GM12874 (cell line): ENCODE measurements around the gene KLHL42.

Experiments
- TF ChIP-seq, protein P1 (sequence below): IDR thresholded peaks from 2 replicates; pipeline ENCODE4 v1.5.1; 2011; ENCODE audit warnings: low read depth, mild to moderate bottlenecking, control low read depth, low read length, moderate library complexity; ENCODE audit not compliant: insufficient read depth

KLHL42 gene

DNA sequence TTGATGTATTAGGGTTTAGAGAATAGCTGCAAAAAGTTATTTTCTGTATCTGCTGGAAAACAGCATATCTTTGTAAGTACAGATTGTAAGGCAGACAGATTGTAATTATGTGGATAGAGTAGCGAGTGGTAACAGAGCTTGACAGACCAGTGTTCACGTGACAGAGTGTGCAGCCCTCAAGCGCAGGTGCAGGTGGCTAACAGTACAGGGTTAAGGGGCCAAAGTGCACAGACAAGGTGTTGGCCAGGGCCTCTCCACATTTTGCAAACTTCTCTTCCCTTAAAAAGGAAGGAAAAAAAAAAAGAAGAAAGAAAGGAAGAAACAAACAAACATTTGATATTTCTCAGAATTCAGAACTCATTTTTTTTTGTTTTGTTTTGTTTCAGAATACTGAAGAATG, 25.2 kb upstream of the KLHL42 start:
- TF ChIP-seq, protein P1, sequence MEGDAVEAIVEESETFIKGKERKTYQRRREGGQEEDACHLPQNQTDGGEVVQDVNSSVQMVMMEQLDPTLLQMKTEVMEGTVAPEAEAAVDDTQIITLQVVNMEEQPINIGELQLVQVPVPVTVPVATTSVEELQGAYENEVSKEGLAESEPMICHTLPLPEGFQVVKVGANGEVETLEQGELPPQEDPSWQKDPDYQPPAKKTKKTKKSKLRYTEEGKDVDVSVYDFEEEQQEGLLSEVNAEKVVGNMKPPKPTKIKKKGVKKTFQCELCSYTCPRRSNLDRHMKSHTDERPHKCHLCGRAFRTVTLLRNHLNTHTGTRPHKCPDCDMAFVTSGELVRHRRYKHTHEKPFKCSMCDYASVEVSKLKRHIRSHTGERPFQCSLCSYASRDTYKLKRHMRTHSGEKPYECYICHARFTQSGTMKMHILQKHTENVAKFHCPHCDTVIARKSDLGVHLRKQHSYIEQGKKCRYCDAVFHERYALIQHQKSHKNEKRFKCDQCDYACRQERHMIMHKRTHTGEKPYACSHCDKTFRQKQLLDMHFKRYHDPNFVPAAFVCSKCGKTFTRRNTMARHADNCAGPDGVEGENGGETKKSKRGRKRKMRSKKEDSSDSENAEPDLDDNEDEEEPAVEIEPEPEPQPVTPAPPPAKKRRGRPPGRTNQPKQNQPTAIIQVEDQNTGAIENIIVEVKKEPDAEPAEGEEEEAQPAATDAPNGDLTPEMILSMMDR: no peak

DNA sequence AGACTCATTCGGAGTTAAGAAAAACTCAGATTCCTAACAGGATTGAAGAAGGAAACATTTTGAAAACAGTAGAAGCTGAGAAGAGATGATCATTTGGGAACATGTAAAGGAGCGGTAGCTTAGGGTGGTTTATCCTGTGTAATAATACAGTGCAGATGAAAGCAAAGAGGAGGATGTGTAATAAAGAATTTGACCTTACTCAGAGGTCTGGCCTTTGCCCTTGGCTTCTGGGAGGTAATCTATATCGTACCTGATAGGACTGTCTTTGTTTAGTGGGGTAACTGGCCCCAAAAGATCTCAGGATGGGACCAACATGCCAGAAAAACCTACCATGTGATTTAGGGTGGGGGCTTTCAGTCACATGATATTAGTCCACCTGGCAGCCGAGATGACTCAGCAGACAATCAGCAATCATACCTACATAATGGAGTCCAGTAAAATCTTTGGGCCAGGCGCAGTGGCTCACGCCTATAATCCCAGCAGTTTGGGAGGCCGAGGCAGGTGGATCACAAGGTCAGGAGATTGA, 23.3 kb upstream of the KLHL42 start:
- TF ChIP-seq, protein P1: no peak

DNA sequence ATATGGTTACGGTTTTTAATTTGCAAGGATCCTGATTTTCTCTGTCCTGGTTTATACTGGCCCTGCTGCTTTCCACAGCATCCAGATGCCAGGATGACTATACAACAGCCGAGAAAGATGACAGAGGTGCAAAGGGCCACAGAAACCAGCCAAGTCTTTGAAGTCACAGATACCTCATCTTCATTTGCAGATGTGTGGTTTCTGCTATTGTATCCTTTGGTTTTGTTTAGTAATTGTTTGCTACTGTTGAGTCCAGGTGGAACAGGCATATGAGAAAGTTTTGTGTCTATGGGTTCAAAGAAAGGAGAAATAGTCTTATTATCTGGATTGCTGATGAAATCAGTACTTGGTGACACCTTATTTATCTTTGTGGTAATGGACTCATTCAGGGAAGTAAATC, 17.3 kb upstream of the KLHL42 start:
- TF ChIP-seq, protein P1: no peak

DNA sequence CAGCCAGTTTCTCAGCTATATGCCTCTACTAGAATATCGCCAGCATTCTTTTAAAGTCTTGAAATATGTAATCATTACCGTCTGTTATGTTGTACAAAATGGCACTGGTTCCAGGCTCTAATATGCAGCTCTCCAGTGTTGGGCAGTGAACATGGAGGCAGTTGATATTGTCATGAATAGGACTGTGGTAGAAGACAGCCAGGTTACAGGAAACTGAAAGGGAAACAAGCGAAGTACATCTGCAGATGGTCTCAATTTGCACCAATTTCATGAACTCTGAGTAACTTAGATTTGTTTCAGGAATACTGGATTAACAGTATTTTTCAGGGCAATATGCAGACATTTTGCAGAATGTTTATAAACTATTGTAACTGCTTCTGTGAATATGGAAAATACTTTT, 13.4 kb upstream of the KLHL42 start:
- TF ChIP-seq, protein P1: no peak

DNA sequence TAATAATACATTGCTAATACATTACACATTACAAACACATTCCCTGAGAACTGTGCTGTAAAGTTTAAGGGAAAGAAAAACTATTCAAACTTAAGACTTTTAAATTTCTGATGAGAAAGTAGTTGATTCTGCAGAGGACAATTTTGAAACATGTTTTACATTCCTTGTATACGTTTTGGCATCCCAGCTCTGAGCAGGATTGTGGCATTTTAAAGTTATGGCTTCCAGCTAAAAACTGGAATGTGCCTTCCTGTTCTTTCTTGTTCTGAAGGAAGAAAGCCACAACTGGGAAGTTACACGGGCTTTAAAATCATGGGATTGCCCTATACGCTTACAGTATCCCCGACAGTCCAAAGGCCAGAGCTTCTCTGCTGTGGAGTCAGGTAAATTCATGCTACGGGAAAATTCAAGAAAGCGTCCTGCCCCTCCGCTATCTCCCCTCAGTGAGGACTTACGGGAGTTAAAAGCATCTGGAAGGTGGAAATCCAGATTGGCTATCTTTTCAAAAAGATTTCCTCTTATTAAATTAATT, 10.8 kb upstream of the KLHL42 start:
- TF ChIP-seq, protein P1: no peak

- TF ChIP-seq, protein P1: no peak
These were observed 8.3 kb upstream of the KLHL42 start for GRCh38 chr12:27771481-27772327.

- TF ChIP-seq, protein P1: no peak
These were observed 7.5 kb upstream of the KLHL42 start for GRCh38 chr12:27772328-27773049.
